ENCODE measurements around the gene ESR2.

Gene ESR2

GRCh38 chr14:64035143-64035542, 259.0 kb downstream of the ESR2 start:
- TF ChIP-seq CTCF (IDR thresholded peaks at IDR 0.05; ENCODE audit: extremely low read depth, missing control alignments), result no peak
- DNase-seq (ENCODE audit: low spot score), result no peak
